AG20443 (cell line): ENCODE results near the gene DPF3.
A peak's percentile ranks its signal among the peaks of the same experiment; 100 is the strongest.

Experiments used
- DNase-seq: peaks from one replicate; pipeline ENCODE4 v3.0.0; 2012; ENCODE audit warnings: low spot score, mixed read lengths

DPF3 gene

GRCh38 chr14:72680853-72681640, 212.9 kb downstream of the DPF3 start:
- no peak for DNase-seq

GRCh38 chr14:72679536-72680151, 214.3 kb downstream of the DPF3 start:
- no peak for DNase-seq

GRCh38 chr14:72679141-72679535, 214.8 kb downstream of the DPF3 start:
- no peak for DNase-seq

GRCh38 chr14:72678356-72678755, 215.5 kb downstream of the DPF3 start:
- peak; percentile 61 for DNase-seq

GRCh38 chr14:72677664-72678063, 216.2 kb downstream of the DPF3 start:
- DNase-seq: no peak

GRCh38 chr14:72675126-72675525, 218.8 kb downstream of the DPF3 start:
- DNase-seq: no peak

- no peak for DNase-seq
These were observed 220.7 kb downstream of the DPF3 start for GRCh38 chr14:72673179-72673578.

- peak; percentile 45 for DNase-seq
These were observed 227.3 kb downstream of the DPF3 start for GRCh38 chr14:72666610-72667009.

GRCh38 chr14:72665259-72665658, 228.6 kb downstream of the DPF3 start:
- DNase-seq: peak; percentile 73

- DNase-seq: no peak
These were observed 229.2 kb downstream of the DPF3 start for GRCh38 chr14:72664651-72665050.

- no peak for DNase-seq
These were observed 229.8 kb downstream of the DPF3 start for GRCh38 chr14:72663956-72664650.

GRCh38 chr14:72663076-72663487, 230.8 kb downstream of the DPF3 start:
- no peak for DNase-seq

- DNase-seq: no peak
These were observed 231.7 kb downstream of the DPF3 start for GRCh38 chr14:72662214-72662613.

- no peak for DNase-seq
These were observed 236.5 kb downstream of the DPF3 start for GRCh38 chr14:72657214-72657921.

- no peak for DNase-seq
These were observed 240.9 kb downstream of the DPF3 start for GRCh38 chr14:72653026-72653425.

GRCh38 chr14:72652179-72652578, 241.7 kb downstream of the DPF3 start:
- no peak for DNase-seq

- DNase-seq: no peak
These were observed 242.2 kb downstream of the DPF3 start for GRCh38 chr14:72651714-72652113.

- DNase-seq: no peak
These were observed 242.8 kb downstream of the DPF3 start for GRCh38 chr14:72651081-72651480.

GRCh38 chr14:72649603-72650227, 244.2 kb downstream of the DPF3 start:
- DNase-seq: no peak

- DNase-seq: no peak
These were observed 246.1 kb downstream of the DPF3 start for GRCh38 chr14:72647782-72648181.

GRCh38 chr14:72646861-72647528, 246.9 kb downstream of the DPF3 start:
- DNase-seq: peak; percentile 33
